M059J (cell line): ENCODE data around the gene LCA5. TPM values are rescaled to one million over a fixed set of nuclear protein-coding genes. Genes with fewer than 3 reads are reported as not detected.
"Not testable (repeated sequence)": the region's sequence is repeated elsewhere in the genome, so short reads cannot be mapped to it uniquely, and the experiment has no call there.

ENCODE experiments used
- DNase-seq: peaks from one replicate; pipeline ENCODE4 v3.0.0-alpha.2; 2012; ENCODE audit warnings: low read depth
- total RNA-seq: library from RNA; depleted of rRNA; stranded (reverse); fragments of >200 nt; shearing (Covaris generic); gene quantifications from 2 replicates; pipeline ENCODE4 v1.2.3, GENCODE V29; 2014; rRNA removed

LCA5 gene
- total RNA-seq, 1 experiment from 2014 or later = 4.1 TPM

GRCh38 chr6:79467716-79468115 lies 69.5 kb downstream of the LCA5 start:
- DNase-seq = peak; percentile 30

DNA sequence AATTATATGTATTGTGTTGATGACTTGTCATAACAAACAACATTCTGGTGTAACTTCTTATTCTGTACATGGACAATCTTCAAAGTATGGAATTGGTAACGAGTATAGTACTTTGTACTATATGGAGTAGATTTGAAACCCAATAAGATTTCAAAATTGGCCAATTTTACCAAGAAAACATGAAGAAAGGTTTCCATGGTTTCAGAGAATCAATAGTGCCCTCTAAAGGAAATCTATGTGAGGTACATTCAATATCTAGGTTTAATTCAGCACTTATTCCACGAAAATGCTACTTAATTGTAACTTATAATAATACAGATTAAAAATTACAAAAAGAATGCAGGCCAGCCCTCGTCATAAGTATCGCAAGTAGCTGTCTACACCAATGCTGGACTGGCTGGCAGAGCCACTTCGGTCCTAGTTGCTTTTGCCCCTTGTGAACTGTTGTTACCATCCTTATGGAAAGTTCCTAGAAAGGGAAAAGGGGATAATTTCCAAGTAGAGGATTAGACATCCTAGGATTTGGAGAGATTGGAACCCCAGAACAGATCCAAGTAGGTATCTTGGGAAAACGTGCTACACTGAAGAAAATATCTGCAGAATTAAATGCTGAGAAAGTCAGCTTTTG lies 70.9 kb downstream of the LCA5 start:
- DNase-seq = peak; percentile 22

DNA sequence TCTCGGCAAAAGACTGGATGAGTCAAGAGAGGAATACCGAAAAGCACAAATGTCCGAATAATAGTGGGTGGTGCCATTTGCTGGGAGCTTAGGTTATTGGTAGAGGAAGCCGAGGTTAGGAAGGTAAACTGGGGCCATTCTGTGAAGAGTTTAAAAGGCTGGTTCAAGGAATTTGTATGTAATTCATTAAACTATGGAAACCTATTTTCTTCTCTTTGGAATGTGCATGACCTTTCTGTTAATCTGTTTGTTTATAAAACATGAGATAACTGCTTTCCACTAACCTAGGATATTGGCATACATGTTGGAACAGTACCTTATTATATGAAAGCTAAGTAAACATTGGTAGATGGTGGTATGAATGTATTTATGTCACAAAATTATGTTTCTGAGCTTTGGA lies 71.8 kb downstream of the LCA5 start:
- no peak for DNase-seq

DNA sequence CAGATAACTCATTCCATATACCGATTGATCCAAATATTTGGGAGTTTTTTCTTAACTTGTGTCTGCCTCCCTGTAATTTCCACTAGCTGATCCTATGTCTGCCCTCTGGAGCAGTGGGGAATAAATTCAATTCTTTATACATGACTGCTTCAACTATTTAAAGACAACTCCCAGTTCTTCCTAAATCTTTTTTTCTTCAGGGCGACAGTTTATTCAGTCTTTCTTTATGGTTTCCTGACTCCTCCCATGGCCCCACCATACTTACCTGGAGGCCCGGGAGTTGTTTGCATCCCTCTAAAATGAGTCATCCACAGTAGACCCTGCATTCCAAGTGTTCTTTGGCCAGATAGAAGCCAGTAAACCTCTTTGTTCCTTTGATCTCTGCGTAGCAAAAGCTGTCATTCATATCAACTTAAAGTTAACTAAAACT lies 73.6 kb downstream of the LCA5 start:
- peak; percentile 56 for DNase-seq

GRCh38 chr6:79461205-79461604 lies 76.0 kb downstream of the LCA5 start:
- DNase-seq = no peak

GRCh38 chr6:79455446-79455845 lies 81.8 kb downstream of the LCA5 start:
- no peak for DNase-seq

DNA sequence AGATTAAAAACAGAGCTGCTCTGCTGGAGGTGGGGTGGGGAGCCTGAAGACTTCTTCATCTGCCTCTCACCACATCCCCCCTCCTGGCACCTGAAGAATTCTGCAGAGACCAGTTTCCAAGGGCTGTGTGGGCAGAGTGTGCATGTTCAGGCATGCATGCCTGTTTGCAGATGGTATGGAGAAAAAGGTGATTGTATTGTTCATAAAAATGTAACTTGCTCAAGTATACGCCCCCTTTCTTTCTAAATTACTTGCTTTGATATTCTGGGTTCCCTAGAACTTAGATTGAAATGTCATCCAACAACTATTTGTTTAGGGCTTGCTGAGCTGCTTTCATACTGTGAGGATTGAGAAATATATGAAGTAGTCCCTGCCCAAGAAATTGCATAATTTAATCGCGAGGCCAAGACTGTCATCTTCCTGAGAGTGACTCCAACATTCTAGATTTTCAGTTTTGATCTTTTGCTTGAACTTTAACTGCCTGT lies 83.6 kb downstream of the LCA5 start:
- DNase-seq = no peak

DNA sequence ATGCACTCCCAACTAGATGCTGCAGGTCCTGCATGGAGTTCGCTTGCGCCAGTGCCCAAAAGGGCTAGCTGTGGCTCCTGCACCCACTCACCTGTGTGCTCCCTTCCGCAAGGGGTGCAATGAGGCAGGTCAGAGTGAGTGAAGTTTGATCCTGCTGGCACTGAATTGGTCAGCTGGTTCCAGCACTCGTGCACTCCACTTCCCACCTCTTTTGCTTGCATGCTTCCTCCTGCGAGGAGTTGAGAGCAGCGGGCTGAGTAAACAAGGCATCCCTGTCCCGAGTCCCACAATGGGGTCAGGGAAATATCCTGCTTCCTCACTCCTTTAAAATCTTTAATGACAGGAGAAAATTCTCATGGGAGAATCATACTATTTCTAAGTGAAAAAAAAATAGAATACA lies 86.2 kb downstream of the LCA5 start:
- DNase-seq = no peak

GRCh38 chr6:79446006-79446405 lies 91.2 kb downstream of the LCA5 start:
- DNase-seq = no peak

- not testable (repeated sequence) for DNase-seq
These were observed 93.4 kb downstream of the LCA5 start for GRCh38 chr6:79443876-79444275.

- no peak for DNase-seq
These were observed 96.0 kb downstream of the LCA5 start for GRCh38 chr6:79441192-79441591.

DNA sequence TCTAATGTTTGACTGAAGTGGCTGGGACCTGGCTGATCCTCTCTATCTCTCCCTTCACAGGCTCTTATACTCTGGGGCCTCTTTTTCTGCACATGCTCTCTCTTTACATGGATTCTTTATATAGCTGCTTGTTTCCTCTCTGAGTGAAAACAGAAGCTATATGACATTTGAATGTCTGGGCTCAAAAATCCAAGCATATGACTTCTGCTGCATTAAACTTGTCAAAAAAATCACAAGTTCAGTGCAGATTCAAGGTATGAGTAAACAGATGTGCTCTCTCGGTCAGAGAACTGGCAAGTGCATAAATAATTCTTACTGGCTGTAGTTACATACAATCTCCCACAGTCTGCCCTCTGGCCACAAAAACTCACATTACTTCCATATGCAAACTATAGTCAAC lies 96.6 kb downstream of the LCA5 start:
- DNase-seq = no peak

DNA sequence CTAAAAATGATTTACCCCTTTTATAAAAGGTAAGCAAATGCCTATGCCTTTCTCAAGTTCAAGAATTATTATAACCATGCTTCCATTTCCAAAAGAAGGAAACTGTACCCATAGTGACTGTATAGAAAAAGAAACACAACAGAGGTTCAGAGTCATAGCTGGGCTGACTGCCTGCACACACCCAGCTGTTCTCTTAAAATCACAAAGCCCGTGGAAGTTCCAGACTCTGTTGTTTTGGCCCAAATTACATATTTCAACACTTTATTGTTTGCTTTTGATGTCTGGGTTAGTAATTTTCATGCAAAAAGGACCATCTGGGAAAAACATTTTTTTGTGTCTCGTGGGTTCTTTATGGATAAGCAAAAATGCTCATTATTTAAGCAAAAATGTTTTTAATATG lies 99.2 kb downstream of the LCA5 start:
- DNase-seq = no peak

DNA sequence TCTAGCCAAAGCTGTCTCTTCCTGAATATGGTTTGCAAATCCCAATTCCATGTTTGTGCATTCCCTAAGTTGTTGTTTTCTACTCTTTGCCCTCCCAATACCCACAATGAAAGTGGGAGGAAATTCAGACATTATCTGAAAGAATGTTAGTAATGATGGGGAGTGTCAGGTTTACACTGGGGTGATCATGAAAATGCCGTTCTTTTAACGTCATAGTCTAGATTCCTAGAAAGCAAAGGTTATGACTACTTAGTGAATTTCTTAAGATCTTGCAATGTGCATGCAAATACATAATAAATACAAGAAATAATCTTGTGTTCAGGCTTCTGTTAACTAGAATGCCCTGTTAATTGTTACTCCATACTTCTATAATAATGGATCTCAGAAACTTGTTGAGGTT lies 101.0 kb downstream of the LCA5 start:
- DNase-seq = no peak

DNA sequence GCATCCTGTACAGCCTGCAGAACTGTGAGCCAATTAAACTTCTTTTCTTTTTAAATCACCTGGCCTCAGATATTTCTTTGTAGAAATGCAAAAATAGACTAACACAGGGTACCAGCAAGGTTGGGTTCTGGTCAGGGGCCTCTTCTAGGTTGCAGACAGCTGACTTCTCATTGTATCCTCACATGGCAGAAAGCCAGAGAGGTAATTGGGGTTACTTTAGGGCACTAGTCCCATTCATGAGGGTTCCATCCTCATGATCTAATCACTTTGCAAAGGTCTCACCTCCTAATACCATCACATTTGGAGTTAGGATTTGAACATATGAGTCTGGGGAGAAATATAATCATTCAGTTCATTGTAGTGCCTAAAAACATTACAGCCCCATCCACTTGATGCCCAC lies 101.5 kb downstream of the LCA5 start:
- no peak for DNase-seq

Other genes with a start within 250 kb of the LCA5 start
- 6.4 and 9.8 TPM in 2 replicates for gene SH3BGRL2, start 93.9 kb upstream of the LCA5 start, total RNA-seq